HK-2 (cell line): ENCODE results near the gene VIP.
"Not testable (repeated sequence)": the region's sequence is repeated elsewhere in the genome, so short reads cannot be mapped to it uniquely, and the experiment has no call there.

Experiments used
- DNase-seq: peaks from one replicate; pipeline ENCODE4 v3.0.0-alpha.2; 2018; ENCODE audit not compliant: unreplicated experiment

VIP gene

GRCh38 chr6:152750694-152751093, at the start of gene VIP:
Gene VIP (plus strand): TSS chr6:152750797. CDS start chr6:152752178, 1,381 bp downstream.
- peak; percentile 14 for DNase-seq

- no peak for DNase-seq
Measured at GRCh38 chr6:152701081-152701862, 49.3 kb upstream of the VIP start.

- no peak for DNase-seq
Measured at GRCh38 chr6:152701863-152702401, 48.7 kb upstream of the VIP start.

GRCh38 chr6:152703750-152704149, 46.8 kb upstream of the VIP start:
- not testable (repeated sequence) for DNase-seq

- DNase-seq: no peak
Measured at GRCh38 chr6:152705327-152705726, 45.3 kb upstream of the VIP start.

GRCh38 chr6:152716322-152716721, 34.3 kb upstream of the VIP start:
- DNase-seq: no peak

- no peak for DNase-seq
Measured at GRCh38 chr6:152720974-152721373, 29.6 kb upstream of the VIP start.

- no peak for DNase-seq
Measured at GRCh38 chr6:152721956-152722355, 28.6 kb upstream of the VIP start.

- DNase-seq: no peak
Measured at GRCh38 chr6:152723398-152723797, 27.2 kb upstream of the VIP start.

- DNase-seq: no peak
Measured at GRCh38 chr6:152726313-152726712, 24.3 kb upstream of the VIP start.

- DNase-seq: no peak
Measured at GRCh38 chr6:152727507-152727906, 23.1 kb upstream of the VIP start.

GRCh38 chr6:152734630-152735029, 16.0 kb upstream of the VIP start:
- DNase-seq: no peak

- no peak for DNase-seq
Measured at GRCh38 chr6:152736687-152737273, 13.8 kb upstream of the VIP start.

GRCh38 chr6:152745509-152746171, 5.0 kb upstream of the VIP start:
- DNase-seq: no peak

GRCh38 chr6:152746172-152746553, 4.4 kb upstream of the VIP start:
- peak; percentile 24 for DNase-seq

- DNase-seq: no peak
Measured at GRCh38 chr6:152748843-152749242, 1.8 kb upstream of the VIP start.

GRCh38 chr6:152749336-152749735, 1.3 kb upstream of the VIP start:
- DNase-seq: no peak

GRCh38 chr6:152765331-152765730, 14.7 kb downstream of the VIP start:
- DNase-seq: no peak

GRCh38 chr6:152769159-152769558, 18.6 kb downstream of the VIP start:
- DNase-seq: no peak

- no peak for DNase-seq
Measured at GRCh38 chr6:152769993-152770392, 19.4 kb downstream of the VIP start.

GRCh38 chr6:152771061-152771687, 20.6 kb downstream of the VIP start:
- DNase-seq: no peak

GRCh38 chr6:152775428-152775827, 24.8 kb downstream of the VIP start:
- no peak for DNase-seq
